Activated naive CD4-positive, alpha-beta T cell (primary cell): Measurements from ENCODE around the gene GAREM2.

Experiments
- DNase-seq, 4 experiments: peaks; one replicate each; lab custom pipeline; 2025; lab: John Stamatoyannopoulos, UW

Gene GAREM2

GRCh38 chr2:26169681-26170414, 3.0 kb upstream of the GAREM2 start:
- DNase-seq: no peak

- DNase-seq: no peak
Measured at GRCh38 chr2:26170795-26171194, 2.1 kb upstream of the GAREM2 start.

DNA sequence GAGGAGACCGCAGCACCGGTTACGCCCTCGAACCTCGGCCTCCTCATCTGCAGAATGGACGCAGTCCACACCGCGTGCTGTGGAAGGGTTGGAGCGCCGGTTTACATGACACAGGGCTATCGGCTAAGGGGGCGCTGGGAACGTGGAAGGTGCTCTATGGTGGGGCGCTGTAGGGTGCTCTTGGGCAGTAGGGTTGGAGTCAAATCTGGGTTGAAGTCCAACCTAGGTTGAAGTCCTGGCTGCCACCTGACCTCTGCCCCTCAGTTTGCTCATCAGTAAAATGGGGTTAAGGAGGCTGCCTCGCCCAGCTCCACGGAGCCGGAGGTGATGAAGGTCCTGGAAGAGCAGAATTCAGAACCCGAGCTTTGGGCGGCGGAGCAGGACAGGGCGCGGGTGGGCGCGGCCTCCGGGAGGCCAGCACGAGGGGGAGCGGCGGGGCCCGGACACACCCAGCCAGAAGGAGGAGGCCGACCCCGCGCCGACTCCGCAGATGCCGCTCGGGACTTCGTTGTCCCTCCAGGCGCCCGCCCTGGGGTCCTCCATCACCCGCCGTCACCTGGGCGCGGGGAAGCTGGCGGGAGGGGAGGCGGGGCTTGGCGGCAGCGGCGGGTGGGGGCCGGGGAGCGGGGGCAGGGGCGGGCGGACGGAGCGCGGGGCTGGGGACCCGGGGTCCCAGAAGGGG, 558 bp upstream of the GAREM2 start:
- no peak for DNase-seq

DNA sequence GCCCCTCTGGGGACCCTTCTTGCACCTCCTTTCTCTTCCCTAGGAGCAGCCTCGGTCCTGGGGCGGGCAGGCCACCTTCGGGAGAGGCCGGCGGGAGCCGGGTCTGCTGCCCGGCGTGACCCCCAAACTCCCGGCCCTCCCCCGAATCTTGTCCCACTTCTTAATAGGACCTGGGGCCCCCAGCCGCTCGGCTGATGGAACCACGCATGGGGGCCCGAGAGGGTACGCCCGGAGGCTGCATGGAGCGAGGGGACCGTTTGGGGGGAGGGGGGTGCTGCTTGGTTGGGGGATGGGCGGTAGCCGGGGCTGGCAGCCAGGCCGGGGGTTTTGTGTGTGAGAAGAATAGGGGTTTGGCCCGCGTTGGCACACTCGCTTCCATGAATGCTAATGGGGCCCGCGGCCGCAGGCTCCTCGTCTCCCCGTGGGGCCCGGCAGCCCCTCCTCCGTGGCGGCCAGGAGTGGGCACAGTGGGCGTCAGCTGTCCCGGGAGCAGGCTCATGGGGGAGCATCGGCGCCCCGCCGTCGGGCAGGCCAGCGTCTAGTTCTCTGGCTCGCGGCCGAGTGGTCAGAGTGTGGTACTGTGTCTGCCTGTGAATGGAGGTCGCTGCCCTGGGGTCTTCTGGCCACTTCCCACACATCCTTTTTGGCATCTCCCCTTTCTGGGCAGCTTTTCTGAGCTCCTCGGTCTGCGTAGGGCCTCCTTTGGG, 1.0 kb downstream of the GAREM2 start:
- DNase-seq: no peak

- DNase-seq: no peak
Measured at GRCh38 chr2:26174691-26175465, 2.0 kb downstream of the GAREM2 start.

DNA sequence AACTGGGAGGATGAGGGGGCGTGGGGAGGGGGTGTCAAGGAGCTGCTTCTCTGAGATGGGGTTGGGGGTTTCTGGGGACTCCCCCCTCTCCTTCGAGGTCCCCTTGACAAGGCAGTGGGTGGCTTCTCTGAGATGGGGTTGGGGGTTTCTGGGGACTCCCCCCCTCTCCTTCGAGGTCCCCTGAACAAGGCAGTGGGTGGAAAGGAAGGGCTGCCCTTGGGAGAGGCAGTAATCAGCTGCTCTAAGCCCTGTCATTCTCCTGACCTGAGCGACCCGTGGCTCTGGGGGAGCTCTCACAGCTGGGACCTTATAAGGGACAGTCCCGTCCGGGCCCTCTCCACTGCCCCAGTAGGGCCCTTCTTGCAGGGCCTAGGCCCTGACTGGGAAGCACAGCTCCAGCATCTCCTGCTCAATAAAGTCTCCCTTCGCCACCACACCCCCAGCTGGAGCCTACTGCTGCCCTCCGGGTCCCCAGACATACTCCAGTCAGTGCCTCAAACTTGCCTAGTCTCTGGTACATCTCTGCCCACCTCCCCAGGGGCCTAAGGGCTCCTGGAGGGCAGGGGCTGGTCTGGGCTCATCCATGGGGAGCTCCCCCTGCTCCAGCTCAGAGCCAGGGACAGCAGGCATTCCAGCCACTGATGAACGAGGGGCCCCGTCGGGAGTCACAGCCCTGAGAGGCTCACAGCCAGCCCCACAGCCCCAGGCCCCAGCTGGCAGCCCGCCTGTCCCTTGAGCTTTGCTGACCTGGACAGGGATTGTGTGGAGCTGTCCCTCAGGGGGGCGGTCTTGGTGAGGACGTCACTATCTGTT, 2.8 kb downstream of the GAREM2 start:
- no peak for DNase-seq

- DNase-seq: no peak
Measured at GRCh38 chr2:26176279-26176615, 3.4 kb downstream of the GAREM2 start.

DNA sequence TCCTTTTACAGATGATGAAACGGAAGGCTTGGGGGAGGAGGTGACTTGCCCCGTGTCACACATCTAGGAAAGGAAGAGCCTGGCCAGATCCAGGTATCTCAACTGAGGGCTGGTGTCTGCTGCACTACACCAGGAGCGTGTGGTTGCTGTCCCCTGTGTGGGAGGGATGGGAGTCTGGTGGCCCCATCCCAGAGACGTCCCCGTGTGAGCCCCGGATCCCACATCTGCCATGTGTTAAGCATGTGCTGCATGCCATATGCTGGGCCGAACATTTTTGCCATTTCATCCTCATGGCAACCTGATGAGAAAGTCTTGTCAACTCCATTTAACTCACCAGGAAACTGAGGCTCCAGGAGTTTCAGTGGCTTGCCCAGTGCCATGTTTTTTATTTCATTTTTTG, 4.2 kb downstream of the GAREM2 start:
- no peak for DNase-seq

GRCh38 chr2:26178246-26178645, 5.4 kb downstream of the GAREM2 start:
- DNase-seq: no peak

GRCh38 chr2:26178746-26179436, 6.0 kb downstream of the GAREM2 start:
- no peak for DNase-seq

DNA sequence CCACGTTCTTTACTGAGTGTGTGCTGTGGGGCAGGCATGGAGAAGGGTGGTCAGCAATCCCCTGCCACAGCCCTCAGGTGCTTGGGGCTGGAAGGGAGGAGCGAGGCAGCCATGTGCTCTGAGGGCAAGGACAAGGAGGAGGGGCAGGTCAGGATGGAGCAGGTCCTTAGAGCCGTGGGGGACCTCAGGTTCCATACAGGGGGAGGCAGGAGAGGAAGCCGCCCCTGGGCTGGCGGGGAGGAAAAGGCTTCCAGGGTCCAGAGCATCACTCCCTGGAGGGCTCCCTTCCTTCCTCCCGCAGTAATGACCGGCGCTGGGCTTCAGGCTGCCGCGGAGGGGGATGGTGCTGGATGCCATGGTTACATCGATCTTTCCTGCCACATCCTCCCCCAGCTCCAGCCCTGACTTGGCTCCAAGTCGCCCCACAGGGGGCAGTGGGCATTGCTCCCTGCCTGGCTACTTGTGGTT, 6.6 kb downstream of the GAREM2 start:
- no peak for DNase-seq

DNA sequence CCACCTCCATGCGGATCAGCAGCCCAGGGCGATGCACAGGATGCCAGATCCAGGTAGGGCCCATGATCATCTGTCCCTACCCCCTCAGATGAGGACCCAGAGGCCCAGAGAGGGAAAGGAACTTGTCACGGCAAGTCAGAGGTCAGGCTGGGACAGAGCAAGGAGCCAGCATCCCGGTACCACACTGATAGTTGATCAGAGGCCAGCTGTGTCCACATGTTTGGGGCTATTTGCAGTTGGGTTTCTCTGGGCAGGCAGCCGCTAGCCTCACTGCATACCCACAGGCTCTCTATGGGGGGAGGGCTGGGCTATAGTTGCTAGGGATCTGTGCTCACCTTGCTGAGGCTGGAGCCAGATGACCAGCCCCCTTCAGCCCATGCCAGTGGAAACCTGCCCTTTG, 9.6 kb downstream of the GAREM2 start:
- DNase-seq: no peak

- DNase-seq: no peak
Measured at GRCh38 chr2:26182887-26183630, 10.2 kb downstream of the GAREM2 start.

DNA sequence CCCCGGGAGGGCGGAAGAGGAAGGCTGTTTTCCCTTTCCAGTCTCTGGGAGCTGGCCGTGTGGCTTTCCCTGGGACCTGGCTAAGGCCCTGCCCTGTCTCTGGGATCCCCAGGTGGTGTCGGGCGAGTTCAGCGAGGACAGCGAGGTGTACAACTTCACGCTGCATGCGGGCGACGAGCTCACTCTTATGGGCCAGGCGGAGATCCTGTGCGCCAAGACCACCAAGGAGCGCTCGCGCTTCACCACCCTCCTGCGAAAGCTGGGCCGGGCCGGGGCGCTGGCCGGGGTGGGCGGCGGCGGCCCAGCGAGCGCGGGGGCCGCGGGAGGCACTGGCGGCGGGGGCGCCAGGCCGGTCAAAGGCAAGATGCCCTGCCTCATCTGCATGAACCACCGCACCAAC, 11.2 kb downstream of the GAREM2 start:
- DNase-seq: no peak

DNA sequence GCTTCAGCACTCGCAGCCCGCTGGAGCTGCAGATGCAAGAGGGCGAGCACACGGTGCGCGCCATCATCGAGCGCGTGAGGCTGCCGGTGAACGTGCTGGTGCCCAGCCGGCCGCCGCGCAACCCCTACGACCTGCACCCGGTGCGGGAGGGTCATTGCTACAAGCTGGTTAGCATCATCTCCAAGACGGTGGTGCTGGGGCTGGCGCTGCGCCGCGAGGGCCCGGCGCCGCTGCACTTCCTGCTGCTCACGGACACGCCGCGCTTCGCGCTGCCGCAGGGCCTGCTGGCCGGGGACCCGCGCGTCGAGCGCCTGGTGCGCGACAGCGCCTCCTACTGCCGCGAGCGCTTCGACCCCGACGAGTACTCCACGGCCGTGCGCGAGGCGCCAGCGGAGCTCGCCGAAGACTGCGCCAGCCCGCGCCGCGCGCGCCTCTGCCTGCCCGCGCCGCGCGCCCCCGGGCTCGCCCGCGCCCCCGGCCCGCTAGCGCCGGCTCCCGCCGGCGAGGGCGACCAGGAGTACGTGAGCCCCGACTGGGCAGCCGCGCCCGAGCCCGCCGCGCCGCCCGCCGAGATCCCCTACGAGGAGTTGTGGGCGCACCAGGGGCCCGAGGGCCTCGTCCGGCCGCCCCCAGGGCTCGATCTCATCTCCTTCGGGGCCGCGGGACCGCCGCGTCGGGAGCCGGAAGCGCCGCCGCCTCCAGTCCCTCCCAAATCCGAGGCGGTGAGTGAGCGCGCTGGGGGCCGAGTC, 11.8 kb downstream of the GAREM2 start:
- peak; percentile 51 to 88 (median 71) for DNase-seq

- DNase-seq: no peak
Measured at GRCh38 chr2:26185304-26185928, 12.5 kb downstream of the GAREM2 start.

DNA sequence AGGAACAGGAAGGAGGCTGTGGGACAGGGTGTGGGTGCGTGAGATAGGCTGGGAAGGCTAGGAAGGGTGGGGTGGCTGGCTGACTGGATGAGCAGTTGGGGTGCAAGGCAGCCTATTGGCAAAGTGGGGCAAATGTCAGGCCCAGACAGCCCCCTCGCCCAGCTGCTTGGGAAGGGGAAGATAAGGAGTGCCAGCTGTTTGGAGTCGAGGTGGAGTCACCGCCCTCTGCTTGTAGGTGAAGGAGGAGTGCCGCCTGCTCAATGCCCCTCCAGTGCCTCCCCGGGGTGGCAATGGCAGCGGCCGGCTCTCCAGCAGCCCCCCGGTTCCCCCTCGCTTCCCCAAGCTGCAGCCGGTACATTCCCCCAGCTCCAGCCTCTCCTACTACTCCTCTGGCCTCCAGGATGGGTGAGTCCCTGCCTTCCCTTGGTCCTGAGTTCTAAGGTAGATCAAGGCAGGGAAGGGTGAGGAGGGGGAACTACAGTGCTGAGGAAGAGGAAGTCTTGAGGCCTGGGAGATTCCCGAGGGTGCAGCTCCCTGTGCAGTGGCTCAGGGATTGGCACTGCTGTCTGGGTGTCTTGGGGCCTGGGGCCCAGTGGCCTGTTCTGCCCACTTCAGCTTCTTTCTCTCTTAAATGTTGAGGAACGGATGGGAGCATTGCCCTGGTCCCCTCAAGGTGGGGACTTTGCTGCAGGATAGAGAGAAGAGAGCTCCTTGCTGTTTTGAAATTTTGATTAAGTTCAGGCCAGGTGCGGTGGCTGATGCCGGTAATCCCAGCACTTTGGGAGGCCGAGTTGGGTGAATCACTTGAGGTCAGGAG, 13.3 kb downstream of the GAREM2 start:
- DNase-seq: no peak

GRCh38 chr2:26187114-26187513, 14.2 kb downstream of the GAREM2 start:
- no peak for DNase-seq
